NCI-H69 (cell line): ENCODE measurements around the gene CATSPER3.
A peak's percentile ranks its signal among the peaks of the same experiment; 100 is the strongest.
"Not testable (repeated sequence)": the region's sequence is repeated elsewhere in the genome, so short reads cannot be mapped to it uniquely, and the experiment has no call there.

ENCODE experiments used
- DNase-seq: peaks from one replicate; lab custom pipeline; 2025; lab: John Stamatoyannopoulos, UW

CATSPER3 gene

DNA sequence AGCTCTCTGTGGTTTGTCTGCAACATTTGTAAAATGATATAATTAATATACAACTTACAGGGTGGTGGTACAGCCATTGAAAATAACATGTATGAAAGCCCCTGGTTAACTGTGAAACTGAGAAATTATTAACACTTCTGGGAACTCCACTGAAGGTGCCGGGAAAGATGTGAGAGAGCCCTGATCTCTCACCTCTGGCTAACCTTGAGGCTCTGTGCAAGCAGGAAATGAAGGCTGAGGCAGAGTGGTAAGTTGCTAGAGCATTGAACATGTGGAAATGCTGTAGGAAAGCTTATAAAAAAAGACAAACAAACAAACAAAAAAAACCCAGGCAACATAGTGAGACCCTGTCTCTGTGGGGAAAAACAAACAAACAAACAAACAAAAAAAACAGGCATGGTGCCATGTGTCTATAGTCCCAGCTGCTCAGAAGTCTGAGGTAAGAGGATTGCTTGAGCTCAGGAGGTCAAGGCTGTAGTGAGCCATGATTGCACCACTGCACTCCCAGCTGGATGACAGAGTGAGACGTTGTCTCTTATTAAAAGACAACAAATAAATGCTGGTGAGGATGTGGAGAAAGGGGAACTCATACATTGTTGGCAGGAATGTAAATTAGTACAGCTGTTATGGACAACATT lies 7.5 kb downstream of the CATSPER3 start:
- no peak for DNase-seq

DNA sequence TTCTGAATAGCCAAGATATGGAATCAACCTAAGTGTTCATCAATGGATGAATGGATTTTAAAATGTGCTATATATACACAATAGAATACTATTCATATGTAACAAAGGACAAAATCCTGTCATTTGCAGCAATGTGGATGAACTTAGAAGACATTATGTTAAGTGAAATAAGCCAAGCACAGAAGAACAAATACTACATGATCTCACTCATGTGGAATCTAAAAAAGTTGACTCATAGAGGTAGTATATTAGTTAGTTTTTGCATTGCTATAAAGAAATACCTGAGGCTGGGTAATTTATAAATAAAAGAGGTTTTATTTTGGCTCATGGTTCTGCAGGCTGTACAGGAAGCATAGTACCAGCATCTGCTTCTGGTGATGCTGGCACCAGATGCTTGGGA lies 8.1 kb downstream of the CATSPER3 start:
- DNase-seq, result no peak

DNA sequence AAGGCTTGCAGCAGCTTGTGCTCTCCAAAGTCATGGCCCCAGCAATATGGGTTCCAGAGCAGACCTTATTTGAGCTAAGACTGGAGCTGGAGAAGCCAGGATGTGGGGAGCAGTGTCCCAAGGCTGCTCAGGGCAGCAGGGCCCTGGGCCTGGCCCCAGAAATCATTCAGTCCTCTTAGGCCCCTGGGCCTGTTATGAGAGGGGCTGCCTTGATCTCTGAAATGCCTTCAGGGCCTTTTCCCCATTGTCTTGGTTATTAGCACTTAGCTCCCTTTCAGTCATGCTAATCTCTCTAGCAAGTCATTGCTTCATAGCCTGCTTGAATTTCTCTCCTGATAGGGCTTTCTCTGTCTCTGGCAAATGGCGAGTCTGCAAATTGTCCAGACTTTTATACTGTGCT lies 9.1 kb downstream of the CATSPER3 start:
- no peak for DNase-seq

DNA sequence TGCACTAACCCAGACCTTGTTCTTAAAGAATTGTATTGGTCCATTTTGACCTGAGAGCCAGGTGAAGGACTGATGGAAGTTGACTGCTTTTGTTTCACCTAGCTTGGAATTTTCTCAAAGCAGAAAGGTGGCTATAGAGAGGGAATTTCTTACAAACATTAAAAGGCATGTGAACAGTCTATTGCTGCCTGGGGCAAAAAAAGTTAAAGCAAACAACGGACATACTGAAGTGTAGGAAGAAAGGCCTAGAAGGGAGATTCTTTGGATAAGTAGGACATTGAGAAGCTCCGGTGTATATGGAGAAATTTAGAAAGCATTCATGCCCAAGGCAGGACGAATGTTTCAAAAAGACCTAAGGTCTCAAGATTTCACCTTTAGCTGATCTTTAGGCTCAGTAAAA lies 11.7 kb downstream of the CATSPER3 start:
- DNase-seq, result no peak

DNA sequence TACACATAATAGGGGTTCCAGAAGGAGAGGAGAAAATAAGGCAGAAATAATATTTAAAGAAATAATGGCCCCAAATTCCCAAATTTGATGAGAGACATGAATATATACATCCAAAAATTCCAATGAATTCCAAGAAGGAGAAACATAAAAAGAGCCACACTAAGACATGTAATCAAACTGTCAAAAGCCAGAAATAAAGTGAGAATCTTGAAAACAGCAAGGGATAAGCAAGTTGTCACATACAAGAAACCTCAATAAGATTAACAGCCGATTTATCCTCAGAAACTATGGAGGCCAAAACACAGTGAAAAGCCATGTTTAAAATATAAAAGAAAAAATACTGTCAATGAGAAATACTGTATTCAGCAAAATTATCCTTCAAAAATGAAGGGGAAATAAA lies 14.5 kb downstream of the CATSPER3 start:
- no peak for DNase-seq

DNA sequence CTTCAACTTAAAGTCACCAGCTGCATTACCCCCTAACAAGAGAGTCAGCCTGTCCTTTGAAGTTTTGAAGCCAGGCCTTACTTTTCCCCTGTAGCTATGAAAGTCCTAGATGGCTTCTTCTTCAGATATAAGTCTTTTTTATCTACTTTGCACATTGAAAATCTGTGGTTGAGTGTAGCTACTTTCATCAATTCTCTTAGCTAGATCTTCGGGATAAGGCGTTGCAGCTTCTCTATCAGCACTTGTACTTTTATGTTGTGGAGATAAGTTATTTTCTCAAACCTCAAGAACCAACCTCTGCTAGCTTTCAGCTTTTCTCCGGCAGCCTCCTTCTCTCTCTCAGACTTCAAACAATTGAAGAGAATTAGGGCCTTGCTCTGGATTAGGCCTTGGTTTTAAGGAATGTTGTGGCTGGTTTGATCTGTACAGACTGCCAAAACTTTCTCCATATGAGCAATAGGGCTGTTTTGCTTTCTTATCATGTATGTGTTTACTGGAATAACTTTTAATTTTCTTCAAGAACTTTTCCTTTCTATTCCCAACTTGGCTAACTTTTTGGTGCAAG lies 21.6 kb downstream of the CATSPER3 start:
- no peak for DNase-seq

DNA sequence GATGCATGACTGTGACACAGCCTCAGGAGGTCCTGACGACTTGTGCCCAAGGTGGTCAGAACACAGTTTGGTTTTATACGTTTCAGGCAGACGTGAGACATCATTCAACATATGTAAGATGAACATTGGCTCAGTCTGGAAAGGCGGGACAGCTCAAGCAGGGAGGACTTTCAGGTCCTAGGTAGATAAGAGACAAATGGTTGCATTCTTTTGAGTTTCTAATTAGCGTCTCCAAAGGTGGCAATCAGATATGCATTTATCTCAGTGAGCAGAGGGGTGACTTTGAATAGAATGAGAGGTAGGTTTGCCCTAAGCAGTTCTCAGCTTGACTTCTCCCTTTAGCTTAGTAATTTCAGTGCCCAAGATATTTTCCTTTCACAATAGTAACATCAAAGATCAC lies 22.5 kb downstream of the CATSPER3 start:
- not testable (repeated sequence) for DNase-seq

DNA sequence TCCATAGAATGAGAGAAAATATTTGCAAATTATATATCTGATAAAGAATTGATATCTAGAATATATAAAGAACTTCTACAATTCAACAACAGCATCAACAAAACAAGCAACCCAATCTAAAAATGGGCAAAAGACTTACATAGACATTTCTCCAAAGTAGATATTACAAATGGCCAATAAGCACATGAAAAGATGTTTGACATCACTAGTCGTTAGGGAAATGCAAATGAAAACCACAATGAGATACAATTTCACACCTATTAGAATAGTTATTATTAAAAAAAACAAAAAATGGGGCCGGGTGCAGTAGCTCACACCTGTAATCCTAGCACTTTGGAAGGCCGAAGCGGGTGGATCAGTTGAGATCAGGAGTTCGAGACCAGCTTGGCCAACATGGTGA lies 24.4 kb downstream of the CATSPER3 start:
- DNase-seq, result no peak

DNA sequence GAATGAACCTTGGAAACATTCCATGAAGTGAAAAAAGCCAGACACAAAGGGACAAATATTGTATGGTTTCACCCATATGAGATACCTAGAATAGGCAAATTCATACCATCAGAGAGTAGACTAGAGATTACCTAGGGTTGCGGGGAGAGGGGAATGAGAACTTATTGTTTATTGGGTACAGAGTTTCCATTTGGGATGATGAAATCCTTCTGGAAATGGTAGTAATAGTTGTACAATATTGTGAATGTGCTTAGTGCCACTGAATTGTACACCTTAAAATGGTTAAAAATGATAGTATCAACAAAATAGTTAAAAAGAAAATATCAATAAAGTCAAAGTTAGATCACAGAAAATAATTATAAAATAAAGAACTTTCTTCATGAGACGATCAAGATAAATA lies 25.5 kb downstream of the CATSPER3 start:
- DNase-seq, result no peak

DNA sequence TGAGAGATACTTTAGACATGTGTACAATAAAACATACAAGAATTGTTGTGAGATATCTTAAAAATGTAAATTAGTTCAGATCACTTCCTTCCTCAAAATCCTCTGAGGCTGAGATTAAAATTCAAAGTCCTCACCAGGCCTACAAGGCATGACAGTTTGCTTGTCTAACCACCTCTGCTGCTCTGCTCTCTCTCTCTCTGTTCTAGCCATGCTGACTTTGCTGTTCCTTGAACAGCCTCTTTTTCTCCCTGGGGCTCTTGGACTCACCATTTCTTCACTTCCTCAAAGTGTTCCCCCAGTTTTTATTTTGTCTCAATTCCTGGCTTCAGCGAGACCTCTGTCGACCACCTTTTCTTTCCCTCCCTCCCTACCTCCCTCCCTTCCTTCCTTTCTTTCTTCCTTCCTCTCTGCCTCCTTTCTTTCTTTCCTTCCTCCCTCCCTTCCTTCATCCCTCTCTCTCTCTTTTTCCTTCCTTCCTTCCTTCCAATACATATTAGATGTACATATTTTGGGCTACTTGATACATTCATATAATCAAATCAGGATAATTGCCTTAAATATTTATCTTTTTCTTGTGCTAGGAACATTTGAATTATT lies 27.0 kb downstream of the CATSPER3 start:
- no peak for DNase-seq

DNA sequence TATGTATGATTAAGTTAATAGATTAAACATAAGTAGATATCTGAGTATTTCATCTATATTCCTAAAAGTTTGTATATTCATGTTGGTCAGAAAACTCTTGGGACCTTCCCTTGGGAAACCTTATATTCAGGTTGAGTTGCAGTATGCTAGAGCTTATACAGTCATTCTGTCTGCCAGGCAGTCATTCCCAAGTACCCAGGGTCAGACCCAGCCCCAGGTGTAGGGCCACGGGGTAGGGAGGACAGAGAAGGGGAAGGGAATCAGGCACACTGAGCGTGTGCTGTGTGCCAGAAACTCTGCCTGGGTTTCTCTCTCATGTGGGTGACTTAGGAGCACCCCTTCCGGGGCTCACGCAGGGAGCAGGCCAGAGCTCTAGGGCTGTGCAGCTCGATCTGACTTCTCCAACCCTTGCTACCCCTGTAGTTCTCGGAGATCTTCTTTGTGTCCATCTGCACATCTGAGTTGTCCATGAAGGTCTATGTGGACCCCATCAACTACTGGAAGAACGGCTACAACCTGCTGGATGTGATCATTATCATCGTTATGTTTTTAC lies 28.2 kb downstream of the CATSPER3 start:
- no peak for DNase-seq

DNA sequence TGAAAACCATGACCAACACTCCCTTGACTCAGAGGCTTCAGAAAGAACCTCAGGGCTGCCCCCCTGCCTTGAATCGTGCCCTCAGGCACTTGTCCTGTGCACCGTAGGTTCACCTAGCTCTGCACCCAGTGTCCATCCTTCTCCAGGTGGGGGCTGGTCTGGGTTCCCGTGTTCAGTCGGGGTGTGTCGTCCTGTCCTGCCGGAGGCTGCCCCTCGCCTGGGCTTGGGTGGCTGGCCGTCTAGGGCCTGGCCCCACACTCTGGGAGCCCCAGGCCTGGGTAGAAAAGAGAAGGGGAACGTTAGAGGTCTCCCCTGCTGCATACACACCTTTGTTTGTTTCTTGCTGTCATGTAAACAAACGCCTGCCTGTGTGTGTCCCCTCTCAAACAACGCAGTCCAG lies 29.3 kb downstream of the CATSPER3 start:
- no peak for DNase-seq

DNA sequence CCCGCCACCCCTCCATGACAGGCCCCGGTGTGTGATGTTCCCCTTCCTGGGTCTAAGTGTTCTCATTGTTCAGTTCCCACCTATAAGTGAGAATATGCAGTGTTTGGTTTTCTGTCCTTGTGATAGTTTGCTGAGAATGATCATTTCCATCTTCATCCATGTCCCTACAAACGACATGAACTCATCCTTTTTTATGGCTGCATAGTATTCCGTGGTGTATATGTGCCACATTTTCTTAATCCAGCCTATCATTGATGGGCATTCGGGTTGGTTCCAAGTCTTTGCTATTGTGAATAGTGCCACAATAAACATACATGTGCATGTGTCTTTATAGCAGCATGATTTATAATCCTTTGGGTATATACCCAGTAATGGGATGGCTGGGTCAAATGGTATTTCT lies 30.4 kb downstream of the CATSPER3 start:
- not testable (repeated sequence) for DNase-seq

DNA sequence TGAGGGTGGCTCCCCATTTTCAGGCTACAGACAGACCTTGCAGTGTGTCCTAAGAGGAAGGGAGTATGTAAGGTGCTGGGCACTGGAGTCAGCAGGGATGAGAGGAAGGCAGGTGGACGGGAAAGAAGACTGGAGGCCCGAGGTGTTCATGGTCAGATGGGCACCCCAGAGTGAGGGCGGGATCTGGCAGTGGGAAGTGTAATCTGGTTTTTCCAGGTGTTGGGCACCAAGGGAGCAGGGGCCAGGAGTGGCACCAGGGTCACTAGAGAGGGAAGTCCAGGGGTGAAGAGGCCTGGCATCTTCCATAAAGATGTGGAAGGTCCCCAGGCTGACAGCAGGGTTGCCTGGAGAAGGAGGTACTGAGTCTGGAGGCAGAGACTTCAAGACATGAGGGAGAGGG lies 36.7 kb downstream of the CATSPER3 start:
- no peak for DNase-seq

DNA sequence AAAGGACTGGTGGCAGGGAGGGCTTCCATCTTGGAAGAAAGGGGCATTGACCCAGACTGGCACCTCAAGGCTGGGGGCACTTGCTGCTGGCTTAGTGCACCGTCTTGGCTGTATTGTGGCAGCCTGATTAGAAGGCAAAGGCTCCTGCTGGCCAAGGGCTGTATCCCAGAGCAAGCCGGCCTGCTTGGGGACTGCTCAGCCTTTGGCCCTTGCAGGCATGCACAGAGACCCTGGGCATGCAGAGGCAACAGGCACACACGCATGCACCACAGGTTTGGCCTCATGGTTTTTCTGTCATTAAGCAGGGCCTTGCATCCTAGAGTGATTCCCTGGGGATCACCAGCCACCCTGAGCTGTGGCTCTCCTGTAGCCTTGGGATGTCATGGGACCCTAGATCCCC lies 37.4 kb downstream of the CATSPER3 start:
- no peak for DNase-seq

DNA sequence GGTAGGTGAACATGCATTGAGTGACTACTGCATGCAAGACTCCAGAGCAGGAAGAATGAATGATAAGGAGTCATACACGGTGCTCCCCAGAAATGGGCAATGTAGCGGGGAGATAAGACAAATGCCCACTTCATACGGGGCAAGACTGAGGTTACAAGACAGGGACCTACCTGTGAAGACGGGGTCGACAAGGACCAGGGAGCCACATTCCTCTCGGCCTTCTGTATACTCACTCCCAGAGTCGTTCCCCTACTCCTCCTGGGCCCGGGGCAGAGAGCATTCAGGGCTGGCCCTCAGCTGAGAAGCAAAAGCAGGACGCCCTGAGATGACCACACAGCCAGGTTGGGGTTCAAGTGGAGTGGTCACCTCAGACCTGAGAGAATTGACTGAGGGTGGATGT lies 39.6 kb downstream of the CATSPER3 start:
- no peak for DNase-seq

DNA sequence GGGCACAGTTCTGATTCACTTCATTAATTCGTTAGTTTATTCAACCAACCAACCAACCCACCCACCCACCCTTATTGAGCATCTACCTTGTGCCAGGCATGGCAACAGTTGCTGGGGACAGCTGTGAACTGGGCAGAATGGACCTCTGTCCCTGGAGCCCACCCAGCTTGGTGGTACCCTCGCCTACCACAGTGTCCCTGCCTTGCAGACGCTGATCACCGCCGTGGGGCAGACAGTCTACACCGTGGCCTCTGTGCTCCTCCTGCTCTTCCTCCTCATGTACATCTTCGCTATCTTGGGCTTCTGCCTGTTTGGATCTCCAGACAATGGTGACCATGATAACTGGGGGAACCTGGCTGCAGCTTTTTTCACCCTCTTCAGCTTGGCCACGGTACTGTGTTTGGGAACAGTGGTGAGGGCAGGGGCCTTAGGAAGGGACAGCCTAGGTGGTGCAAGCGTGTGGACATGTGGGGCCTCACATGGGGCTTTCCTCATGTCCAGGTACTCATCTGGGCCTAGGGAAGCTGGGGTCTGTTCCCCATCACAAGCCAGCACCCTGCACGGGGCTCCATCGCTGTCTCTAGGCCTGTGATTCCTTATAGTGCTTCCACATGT lies 40.1 kb downstream of the CATSPER3 start:
- DNase-seq, result no peak

DNA sequence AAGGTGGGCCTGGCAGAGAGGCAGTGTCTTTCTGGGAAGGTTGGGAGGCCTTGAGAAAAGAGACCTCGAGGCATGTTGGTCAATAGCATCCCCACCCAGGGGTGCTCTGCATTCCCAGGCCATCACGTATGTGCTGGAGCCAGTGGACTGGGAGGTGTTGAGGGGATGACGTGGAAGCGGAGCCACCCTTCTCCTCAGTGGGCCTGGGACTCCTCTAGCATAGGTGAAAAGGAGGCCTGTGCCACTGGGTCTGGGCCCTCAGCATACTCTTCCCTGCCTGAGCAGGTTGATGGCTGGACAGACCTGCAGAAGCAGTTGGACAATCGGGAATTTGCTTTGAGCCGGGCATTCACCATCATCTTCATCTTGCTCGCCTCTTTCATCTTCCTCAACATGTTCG lies 40.8 kb downstream of the CATSPER3 start:
- DNase-seq, result no peak

DNA sequence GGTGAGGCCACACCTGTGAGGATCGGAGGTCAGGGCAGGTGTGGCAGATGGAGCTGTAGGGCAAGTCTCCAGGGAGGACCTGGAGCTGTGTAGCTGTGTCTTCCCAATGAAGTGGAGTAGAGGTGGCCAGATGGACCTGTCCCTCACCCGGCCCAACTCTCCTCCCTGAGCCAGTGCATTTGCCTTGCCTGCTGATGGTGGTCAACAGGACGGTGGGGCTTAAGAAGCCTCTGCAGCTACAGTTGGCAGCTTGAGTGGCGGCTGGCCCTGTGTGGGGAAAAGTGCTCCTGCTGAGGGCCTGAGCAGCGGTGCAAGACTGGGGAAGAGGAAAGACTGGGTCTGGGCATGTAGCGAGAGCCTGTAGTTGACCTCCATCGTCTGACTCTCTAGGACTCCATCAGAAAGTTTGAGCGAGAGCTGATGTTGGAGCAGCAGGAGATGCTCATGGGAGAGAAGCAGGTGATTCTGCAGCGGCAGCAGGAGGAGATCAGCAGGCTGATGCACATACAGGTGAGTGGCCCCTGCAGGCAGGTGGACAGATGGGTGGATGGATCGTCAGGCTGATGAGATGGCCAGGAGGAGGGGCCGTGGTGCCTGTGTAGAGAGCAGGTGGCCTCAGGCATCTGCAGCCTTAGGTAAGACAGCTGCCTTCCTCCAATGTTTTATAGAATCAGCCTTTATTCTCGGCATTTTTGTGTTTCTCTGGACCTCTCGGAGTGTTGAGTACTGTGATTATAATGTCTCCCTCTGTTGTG lies 41.5 kb downstream of the CATSPER3 start:
- peak; percentile 79 for DNase-seq

DNA sequence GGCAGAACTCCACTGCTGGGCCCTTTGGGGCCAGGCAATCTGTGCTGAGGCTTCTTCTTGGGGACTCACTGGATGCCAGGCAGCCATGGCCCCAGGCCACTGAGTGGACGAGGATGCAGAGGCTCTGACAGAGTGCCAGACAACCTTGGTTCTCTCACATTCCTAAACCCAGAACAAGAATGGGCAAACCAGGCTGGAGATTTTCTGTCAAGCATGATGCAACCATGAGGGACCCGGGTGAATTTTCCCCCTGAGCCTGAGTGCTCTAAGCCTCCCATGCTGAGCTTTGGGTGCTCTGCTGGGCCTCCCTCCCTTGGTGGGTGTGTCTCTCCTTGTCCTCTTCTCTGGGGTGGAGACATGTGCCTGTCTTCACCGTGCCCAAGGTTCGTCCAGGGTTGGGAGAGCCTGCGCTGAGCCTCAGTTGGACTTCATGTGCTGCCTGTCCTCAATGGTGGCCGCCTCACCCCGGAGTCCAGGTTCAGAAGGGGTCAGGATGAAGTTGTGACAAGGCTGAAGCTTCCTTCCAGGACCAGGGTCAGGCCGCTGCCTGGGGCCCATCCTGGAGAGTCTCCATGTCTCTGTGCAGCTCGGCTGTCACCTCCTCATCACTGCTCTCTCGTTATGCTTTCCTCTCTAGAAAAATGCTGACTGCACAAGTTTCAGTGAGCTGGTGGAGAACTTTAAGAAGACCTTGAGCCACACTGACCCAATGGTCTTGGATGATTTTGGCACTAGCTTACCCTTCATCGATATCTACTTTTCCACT lies 42.2 kb downstream of the CATSPER3 start:
- DNase-seq, result no peak

DNA sequence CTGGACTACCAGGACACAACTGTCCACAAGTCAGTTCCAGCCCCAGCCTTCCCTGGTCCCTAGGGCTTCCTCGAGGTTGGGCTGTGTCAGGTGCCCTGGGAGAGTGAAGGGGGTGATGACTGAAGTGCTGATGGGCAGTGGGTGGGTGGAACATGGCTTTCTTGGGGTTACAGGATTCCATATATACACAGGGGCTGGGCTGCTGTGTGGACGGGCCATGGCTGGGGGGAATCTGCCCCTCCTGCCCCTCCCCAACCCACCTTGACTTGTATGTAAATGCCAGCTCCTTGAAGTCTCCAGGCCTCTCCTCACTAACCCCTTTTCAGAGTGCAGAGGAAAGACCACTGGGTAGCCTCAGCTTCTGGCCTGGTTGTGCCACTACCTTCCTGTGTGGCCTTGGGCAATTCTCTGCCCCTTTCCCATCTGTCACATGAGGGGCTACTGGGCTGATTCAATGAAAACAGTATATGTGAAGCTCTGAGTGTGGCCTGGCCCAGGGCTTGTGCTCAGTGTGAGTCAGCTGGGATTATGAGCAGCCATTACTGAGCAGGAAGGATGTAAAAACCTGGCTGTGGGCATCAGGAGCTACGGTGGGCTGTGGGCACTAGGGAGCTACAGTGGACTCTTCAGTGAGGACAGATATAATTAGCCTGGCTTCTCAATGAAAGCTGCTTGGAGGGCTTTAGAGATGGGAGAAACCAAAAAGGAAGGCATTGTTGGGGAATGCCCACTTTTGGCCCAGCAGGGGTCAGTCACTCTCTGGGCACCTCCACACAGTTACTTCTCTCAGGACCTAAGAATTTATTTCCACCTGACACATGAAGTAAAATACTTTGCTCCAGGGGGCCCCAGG lies 43.0 kb downstream of the CATSPER3 start:
- DNase-seq, result no peak
